GM19455 (cell line): ENCODE data around the gene AIDA.
A peak's percentile ranks its signal among the peaks of the same experiment; 100 is the strongest.

Experiments used
- ATAC-seq: cut with Tn5 transposase; IDR thresholded peaks from one replicate; pipeline ENCODE4 v1.9.1; 2021; ENCODE audit not compliant: unreplicated experiment

Gene AIDA

GRCh38 chr1:222653178-222653827 lies 59.0 kb downstream of the AIDA start:
- ATAC-seq: peak; percentile 74

DNA sequence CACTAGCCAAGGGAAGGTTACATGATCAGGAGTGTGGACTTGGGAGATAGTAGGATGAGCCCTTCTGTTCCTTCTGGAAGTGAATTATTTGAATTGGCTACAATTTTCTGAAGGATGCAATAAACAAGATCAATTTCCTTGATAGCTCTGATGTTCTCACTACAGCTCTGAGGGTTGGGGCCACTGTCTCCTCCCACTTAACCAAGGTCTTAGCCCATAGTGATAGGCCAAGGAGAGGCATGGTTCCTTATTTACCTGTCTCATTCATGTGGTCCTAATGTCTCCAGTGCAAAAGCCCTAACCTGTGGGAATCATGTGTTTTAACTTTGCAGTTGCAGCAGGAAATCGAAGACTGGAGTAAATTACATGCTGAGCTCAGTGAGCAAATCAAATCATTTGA lies 59.6 kb downstream of the AIDA start:
- no peak for ATAC-seq

DNA sequence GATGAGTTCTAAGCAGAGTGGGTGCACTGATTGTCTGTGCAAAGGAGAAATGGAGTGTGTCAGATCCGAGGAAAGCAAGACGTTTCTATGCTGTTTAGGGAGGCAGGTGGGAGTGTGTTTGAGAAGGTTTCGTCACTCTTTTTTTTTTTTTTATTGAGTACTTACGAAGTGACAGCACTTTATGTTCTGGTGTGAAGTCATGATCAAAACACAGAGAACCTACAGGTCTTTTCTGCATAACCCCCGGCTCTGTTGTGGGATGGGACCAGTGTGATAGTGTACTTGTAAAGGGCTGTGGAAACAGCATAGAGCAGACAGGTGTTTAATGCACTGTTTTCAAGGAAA lies 67.7 kb downstream of the AIDA start:
- peak; percentile 1 for ATAC-seq

- ATAC-seq: peak; percentile 98
These were observed 68.2 kb downstream of the AIDA start for GRCh38 chr1:222643938-222644635.

- no peak for ATAC-seq
These were observed 68.7 kb downstream of the AIDA start for GRCh38 chr1:222643606-222643937.

GRCh38 chr1:222642468-222642867 lies 69.8 kb downstream of the AIDA start:
- ATAC-seq: no peak

GRCh38 chr1:222641269-222641948 lies 70.9 kb downstream of the AIDA start:
- no peak for ATAC-seq

- peak; percentile 91 for ATAC-seq
These were observed 77.9 kb downstream of the AIDA start for GRCh38 chr1:222634180-222635013.

GRCh38 chr1:222632749-222633148 lies 79.5 kb downstream of the AIDA start:
- no peak for ATAC-seq

DNA sequence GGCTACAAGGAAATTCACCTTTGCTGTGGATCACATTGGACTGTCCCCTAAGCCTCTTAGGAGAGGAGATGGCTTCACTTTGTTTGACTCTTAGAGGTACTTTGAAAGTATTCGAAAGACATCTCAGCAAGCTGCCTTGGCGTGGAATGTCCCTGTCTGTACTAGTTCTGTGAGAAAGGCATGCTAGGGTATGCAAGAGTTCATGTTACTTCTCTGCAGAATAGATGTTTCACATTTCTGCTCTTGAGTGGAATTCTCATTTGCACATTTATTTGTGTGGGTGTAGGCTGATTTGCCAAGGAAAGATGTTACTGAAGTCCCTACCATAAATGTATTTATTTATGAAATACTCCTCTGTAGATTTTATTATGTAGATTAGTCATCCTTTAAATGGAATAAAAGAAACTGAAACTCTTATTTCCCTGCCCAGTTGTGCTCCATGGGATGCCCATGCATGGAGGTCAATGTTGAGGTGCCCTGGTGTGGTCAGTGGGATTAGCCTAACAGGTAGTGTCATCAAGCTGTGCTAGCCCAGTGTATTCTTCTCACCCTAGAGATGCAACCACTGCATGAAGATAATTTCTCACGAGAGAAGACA lies 80.6 kb downstream of the AIDA start:
- ATAC-seq: no peak

DNA sequence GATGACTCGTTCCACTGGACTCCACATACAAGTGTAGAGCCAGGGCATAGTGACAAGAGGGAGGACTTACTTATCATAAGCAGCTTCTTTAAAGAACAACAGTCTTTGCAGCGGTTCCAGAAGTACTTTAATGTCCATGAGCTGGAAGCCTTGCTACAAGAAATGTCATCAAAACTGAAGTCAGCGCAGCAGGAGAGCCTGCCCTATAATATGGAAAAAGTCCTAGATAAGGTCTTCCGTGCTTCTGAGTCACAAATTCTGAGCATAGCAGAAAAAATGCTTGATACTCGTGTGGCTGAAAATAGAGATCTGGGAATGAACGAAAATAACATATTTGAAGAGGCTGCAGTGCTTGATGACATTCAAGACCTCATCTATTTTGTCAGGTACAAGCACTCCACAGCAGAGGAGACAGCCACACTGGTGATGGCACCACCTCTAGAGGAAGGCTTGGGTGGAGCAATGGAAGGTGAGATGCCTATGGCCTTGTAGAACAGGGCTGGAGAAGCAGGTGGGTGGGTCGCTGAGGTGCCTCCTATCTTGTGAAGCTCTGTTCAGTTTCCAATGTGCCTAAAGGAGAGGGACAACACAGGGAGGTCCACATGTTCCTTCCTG lies 82.3 kb downstream of the AIDA start:
- ATAC-seq: no peak

GRCh38 chr1:222627232-222627631 lies 85.1 kb downstream of the AIDA start:
- ATAC-seq: no peak

GRCh38 chr1:222624214-222624613 lies 88.1 kb downstream of the AIDA start:
- ATAC-seq: no peak

GRCh38 chr1:222623458-222623857 lies 88.8 kb downstream of the AIDA start:
- ATAC-seq: no peak

GRCh38 chr1:222622765-222623164 lies 89.5 kb downstream of the AIDA start:
- ATAC-seq: no peak

GRCh38 chr1:222620566-222620965 lies 91.7 kb downstream of the AIDA start:
- no peak for ATAC-seq

DNA sequence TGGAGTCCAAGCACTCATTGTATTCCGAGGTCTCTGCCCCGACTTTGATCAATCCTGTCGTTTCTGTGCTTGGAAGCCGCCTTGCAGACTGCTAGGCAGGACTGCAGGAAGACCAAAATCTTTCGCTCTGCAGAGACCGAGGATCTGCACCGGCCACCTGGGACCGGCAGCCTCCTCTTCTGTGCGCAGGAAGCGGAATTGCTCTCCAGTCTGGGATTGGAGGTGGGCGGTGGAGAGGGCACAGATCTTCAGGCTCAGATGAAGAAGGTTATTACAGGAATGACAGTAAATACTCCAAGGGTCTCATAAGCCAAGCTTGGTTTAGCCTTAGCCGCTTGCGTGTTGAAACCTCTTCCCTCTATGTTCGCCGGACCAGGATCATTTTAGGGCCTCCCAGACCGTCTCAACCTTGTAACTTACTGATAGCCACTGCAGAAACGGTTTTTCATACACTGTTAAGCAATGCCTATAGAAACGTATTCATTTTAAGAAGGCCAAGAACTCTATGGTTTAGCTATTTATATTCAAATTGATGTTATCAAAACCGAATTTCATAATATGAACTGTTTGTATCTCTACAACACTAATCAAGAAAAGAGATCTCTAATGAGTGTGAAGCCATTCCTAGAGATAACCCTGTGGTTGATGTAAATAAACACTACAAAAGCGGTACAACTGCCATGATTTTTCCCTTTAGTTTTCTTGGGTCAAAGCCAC lies 93.3 kb downstream of the AIDA start:
- no peak for ATAC-seq
